HG02870 (cell line): ENCODE results near the gene ARMC5.
A peak's percentile ranks its signal among the peaks of the same experiment; 100 is the strongest.
"Not testable (repeated sequence)": the region's sequence is repeated elsewhere in the genome, so short reads cannot be mapped to it uniquely, and the experiment has no call there.

ENCODE experiments used
- ATAC-seq: cut with Tn5 transposase; IDR thresholded peaks from one replicate; pipeline ENCODE4 v1.9.1; 2021; ENCODE audit warnings: mild to moderate bottlenecking, moderate library complexity; ENCODE audit not compliant: unreplicated experiment

ARMC5 gene, protein sequence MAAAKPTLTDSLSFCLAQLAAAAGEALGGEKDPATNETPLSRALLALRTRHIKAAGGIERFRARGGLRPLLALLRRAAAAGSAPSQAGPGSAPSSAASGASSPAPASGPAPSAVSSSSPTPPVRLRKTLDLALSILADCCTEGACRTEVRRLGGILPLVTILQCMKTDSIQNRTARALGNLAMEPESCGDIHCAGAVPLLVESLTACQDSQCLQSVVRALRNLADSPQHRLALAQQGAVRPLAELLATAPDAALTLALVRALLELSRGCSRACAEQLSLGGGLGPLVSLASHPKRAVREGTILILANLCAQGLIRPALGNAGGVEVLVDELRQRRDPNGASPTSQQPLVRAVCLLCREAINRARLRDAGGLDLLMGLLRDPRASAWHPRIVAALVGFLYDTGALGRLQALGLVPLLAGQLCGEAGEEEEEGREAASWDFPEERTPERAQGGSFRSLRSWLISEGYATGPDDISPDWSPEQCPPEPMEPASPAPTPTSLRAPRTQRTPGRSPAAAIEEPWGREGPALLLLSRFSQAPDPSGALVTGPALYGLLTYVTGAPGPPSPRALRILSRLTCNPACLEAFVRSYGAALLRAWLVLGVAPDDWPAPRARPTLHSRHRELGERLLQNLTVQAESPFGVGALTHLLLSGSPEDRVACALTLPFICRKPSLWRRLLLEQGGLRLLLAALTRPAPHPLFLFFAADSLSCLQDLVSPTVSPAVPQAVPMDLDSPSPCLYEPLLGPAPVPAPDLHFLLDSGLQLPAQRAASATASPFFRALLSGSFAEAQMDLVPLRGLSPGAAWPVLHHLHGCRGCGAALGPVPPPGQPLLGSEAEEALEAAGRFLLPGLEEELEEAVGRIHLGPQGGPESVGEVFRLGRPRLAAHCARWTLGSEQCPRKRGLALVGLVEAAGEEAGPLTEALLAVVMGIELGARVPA

GRCh38 chr16:31458844-31459686 is at the start of gene ARMC5:
ARMC5 (plus strand) TSS chr16:31459501; CDS start chr16:31459525, 24 bp downstream.
- ATAC-seq, result peak; percentile 70

DNA sequence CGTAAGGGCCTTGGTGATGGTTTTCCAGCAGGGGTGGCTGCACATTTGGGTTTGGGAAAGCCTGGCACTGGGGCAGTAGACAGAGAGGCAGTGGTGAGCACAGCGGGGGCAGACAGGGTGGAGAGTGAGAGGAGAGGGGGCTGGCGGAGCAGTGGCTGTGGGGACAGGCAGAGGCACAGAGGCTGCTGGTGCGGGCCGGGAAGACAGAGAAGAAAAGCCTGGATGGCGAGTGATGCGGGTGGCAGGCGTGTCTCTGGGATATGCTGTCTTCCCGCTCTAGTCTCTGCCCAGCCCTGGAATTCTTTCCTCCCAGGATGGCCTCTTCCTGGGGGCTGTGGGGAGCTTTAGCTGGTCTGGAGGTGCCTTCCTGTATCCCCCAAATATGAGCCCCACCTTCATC is 49.2 kb upstream of the ARMC5 start:
- no peak for ATAC-seq

DNA sequence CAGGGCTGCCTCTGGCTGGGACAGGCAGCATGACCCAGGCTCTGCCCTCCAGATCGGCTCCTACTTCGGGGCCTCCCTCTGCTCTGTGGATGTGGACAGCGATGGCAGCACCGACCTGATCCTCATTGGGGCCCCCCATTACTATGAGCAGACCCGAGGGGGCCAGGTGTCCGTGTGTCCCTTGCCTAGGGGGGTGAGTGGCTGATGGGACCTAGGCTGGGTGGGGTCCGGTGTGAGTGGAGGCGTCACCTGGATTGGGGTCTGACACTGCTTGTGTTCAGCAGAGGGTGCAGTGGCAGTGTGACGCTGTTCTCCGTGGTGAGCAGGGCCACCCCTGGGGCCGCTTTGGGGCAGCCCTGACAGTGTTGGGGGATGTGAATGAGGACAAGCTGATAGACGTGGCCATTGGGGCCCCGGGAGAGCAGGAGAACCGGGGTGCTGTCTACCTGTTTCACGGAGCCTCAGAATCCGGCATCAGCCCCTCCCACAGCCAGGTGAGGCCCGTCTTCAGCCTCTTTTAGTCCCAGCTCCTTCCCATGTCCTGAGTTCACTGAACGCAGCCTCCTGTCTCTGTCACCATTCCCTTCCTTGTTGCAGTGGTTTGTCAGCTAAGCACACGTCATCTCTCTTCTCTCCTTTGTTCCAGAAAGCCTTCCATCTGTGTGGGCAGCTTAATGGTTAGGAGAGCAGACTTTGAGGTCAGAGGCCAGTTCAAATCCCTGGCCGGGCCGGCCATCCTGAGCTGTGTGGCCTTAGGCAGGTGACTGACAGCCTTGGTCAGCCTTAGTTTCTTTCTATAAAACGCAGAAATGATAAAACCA is 48.1 kb upstream of the ARMC5 start:
- no peak for ATAC-seq

DNA sequence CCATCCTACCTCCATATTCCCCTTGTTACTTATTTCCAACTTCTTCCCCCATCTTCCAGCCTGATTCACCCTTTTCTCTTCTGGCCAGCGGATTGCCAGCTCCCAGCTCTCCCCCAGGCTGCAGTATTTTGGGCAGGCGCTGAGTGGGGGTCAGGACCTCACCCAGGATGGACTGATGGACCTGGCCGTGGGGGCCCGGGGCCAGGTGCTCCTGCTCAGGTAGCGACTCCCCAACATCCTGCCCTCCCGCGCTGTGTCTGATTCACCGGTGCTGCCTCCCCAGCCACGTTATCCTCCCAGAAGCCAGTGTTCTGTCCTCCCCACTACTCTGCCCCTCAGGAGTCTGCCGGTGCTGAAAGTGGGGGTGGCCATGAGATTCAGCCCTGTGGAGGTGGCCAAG is 46.6 kb upstream of the ARMC5 start:
- no peak for ATAC-seq

DNA sequence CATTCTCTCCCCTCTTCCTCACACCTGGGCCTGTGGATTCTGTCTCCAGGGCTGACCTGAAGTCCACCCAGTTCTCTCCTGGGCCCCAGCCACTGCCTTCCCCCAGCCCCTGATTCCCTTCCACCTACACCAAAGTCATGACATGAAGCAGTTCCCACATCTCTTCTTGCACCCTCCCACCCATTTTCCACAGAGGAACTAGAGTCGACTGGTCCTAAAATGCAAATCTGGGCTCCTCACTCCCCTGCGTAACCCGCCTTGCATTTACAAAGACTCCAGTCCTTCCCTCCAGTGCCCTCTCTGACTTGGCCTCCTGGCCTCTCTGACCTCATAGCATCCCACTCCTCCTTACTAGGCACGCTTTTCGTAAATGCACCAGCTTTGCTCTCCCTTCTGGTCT is 45.9 kb upstream of the ARMC5 start:
- no peak for ATAC-seq

DNA sequence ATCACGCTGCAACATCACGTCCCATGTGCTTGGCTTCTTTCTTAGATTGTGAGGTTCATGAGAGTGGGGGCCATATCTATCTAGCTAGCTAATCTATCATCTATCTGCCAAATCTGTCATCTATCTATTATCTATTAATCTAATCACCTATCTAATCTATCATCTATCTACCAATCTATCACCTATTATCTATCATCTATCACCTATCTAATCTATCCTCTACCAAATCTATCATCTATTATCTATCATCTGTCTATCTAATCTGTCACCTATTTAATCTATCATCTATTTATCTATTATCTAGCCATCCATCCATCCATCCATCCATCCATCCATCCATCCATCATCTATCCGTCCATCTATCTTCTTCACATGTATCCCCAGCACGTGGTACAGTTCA is 45.4 kb upstream of the ARMC5 start:
- no peak for ATAC-seq

DNA sequence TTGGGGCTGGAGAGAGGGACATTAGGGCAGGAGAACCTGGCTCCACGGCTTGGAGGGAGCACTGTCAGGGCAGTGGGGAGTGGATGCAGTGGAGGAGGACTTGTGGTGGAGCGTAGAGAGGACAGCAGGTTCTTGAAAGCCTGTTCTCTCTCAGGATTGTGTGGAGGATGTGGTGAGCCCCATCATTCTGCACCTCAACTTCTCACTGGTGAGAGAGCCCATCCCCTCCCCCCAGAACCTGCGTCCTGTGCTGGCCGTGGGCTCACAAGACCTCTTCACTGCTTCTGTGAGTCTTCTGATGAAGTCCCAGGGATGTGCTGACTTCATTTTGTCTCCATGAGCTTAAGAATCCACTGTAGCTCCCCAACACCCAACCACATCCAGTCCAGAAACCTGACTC is 44.6 kb upstream of the ARMC5 start:
- no peak for ATAC-seq

- no peak for ATAC-seq
Measured at GRCh38 chr16:31416371-31416770, 42.9 kb upstream of the ARMC5 start.

- ATAC-seq, result not testable (repeated sequence)
Measured at GRCh38 chr16:31417036-31417435, 42.3 kb upstream of the ARMC5 start.

DNA sequence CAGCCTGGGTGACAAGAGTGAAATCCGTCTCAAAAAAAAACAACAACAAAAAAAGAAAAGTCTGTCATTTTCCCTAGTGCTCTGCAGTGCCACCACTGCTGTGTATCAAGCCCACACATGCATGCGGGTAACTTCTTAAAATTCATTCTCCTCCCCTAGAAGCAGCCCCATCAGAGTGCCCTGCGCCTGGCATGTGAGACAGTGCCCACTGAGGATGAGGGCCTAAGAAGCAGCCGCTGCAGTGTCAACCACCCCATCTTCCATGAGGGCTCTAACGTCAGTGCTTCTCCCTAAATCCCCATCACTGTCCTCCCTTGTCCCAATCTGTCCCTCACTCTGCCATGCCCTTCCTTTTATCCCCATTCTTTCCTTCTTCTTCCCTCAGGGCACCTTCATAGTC is 41.4 kb upstream of the ARMC5 start:
- ATAC-seq, result no peak

DNA sequence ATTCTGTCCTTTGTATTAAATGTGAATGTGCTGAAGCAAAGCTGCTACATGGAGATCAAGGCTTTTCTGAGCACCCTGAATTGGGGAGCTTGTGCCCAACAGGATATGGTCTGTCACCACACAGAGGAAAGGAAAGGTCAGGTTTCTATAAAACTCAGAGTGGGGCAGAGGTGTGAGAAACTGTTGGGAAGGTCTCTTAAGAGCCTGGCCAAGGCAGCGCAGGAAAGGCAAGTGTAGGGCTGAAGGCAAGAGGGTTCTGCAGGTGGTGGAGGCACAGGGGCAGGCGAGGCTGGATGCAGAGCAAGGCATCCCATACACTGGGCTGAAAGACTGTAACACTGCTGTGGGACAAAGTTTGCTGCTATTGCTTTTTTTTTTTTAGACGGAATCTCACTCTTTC is 39.3 kb upstream of the ARMC5 start:
- ATAC-seq, result no peak

DNA sequence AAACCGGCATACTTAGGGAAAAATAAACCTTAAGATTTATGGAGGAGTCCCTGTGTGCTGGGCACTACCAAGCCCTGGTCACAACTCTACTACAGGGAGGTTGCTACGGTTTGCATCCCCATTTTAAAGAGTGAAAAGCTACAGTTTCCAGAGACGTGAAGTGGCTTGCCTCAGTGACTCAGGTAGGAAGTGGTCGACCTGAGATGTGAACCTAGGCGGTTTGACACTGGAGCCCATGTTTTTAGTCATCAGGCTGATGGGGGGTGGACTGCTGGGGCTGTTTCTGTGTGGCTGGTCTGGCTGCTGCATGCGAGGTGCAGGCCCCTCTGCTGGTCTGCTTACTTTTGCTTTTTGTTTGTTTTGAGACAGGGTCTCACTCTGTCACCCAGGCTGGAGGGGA is 37.7 kb upstream of the ARMC5 start:
- ATAC-seq, result peak; percentile 90

GRCh38 chr16:31423241-31423640 is 36.1 kb upstream of the ARMC5 start:
- no peak for ATAC-seq

DNA sequence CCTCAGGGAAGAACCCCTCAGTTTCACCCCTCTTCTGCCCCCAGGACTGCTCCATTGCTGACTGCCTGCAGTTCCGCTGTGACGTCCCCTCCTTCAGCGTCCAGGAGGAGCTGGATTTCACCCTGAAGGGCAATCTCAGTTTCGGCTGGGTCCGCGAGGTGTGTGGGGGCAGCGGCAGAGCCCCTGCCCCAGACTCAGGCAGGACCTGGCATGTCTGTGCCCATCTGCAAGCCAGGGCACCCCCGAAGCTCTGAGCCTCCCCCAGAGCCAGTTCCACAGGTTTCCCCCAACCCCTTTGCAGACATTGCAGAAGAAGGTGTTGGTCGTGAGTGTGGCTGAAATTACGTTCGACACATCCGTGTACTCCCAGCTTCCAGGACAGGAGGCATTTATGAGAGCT is 35.5 kb upstream of the ARMC5 start:
- no peak for ATAC-seq

DNA sequence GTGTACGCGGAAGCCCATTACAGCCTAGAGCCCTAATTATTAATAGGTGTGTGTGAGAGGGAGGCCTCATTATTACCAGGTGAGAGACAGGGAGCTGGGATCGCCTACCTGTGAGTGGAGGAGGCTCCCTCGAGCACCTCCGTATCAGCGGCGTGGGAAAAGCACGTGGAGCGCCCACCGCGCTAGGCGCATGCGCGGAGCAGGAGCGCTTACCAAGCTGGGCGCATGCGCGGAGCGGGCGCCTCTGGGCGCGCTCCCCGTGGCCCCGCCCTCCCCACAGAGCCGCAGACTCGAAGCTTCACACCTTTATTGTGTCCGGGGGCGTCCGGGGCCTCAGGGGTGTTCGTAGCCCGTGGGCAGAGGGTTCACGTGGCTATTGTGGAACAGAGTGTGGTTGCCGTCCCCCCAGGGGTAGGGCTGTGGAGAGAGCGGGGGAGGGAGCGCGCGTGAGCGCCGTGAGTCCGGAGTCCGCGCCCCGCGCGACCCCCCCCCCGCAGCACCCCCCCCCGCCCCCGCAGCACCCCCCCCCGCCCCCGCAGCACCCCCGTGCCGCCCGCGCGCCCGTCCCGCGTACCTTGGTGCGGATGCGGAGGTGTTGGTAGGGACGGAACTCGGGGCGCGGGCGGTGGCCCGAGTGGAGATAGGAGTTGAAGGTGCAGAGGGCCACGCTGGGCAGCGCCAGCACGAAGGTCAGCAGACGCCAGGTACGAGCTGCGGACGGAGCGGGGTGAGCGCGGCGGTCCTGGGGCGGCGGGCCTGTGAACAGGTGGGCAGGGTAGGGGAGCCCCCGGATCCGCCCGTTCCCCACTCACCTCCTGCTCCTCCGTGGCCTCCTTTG is 31.6 kb upstream of the ARMC5 start:
- ATAC-seq, result no peak

- ATAC-seq, result no peak
Measured at GRCh38 chr16:31428279-31428597, 31.1 kb upstream of the ARMC5 start, which contains the start of gene COX6A2. COX6A2 (minus strand) TSS chr16:31428360; CDS start chr16:31428325, 35 bp downstream.

DNA sequence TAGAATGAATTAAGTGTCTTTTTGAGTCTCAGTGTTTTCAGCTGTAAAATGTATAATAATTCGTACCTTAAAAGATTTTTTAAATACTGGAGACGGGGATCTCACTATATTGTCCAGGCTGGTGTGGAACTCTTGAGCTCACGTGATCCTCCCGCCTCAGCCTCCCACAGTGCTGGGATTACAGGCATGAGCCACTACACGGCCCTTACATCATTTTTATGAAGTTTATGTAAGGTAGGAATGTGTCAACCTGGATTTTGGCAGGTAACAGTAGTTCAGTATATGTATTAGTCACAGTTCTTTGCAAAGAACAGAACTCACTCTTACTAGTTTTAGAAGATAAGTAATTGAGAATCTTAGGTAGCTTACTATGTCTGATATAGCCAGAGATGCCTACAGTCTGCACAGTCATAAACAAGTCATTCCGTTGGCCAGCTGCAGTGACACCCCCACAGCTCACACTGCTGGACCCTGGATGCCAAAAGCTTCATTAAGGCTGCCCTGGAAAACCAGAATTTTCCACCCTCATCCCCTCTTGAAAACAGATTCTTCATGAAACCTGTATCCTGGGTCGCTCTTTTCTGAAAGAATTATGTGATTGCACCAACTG is 30.6 kb upstream of the ARMC5 start:
- ATAC-seq, result no peak

DNA sequence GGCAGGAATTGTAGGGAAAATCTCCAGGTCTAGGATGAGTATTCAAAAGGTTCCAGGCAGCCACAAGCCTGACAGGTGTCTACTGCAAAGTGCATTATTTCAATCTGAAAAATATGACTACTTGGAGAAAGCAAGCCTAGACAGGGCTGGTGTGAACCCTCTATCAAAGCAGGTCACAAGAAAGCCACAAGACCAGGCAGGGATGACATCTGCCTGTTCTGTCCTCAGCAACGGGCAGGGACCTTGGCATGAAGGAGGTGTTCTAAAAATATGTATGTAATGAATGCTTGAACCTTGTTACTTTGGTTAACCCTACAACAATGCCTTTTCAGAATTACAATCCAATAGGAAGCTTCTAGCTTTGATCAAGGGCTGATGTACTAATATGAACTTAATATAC is 30.0 kb upstream of the ARMC5 start:
- ATAC-seq, result no peak

- no peak for ATAC-seq
Measured at GRCh38 chr16:31429796-31430195, 29.5 kb upstream of the ARMC5 start.
